Neuronal stem cell (in vitro differentiated cells): ENCODE results near the gene PSMD14.
"Not testable (repeated sequence)": the region's sequence is repeated elsewhere in the genome, so short reads cannot be mapped to it uniquely, and the experiment has no call there.

Experiments
- DNase-seq: peaks from one replicate; pipeline ENCODE4 v3.0.0-alpha.2; 2013; ENCODE audit warnings: low spot score
- H2AFZ ChIP-seq: one replicate; pipeline ENCODE4 v1.6.1; 2013; ENCODE audit warnings: mild to moderate bottlenecking, low read length, inconsistent platforms
- H2AK5ac ChIP-seq: 2 replicates; pipeline ENCODE4 v1.6.1; 2013; ENCODE audit warnings: low read depth, mild to moderate bottlenecking, inconsistent platforms, low read length, moderate library complexity, mixed read lengths
- H2BK120ac ChIP-seq: 2 replicates; pipeline ENCODE4 v1.6.1; 2013; ENCODE audit warnings: low read depth, mild to moderate bottlenecking, inconsistent platforms, low read length, moderate library complexity, mixed read lengths
- H2BK12ac ChIP-seq: one replicate; pipeline ENCODE4 v1.6.1; 2013; ENCODE audit warnings: low read length, inconsistent platforms
- H2BK15ac ChIP-seq: 2 replicates; pipeline ENCODE4 v1.6.1; 2013; ENCODE audit warnings: mild to moderate bottlenecking, low read length, inconsistent platforms, mixed read lengths
- H2BK5ac ChIP-seq: one replicate; pipeline ENCODE4 v1.6.1; 2013; ENCODE audit warnings: inconsistent platforms, mild to moderate bottlenecking, low read length, moderate library complexity
- H3K14ac ChIP-seq: one replicate; pipeline ENCODE4 v1.6.1; 2013; ENCODE audit warnings: low read length, inconsistent platforms
- H3K18ac ChIP-seq: 2 replicates; pipeline ENCODE4 v1.6.1; 2013; ENCODE audit warnings: low read length, inconsistent platforms
- H3K23ac ChIP-seq: 2 replicates; pipeline ENCODE4 v1.6.1; 2013; ENCODE audit warnings: low read depth, mild to moderate bottlenecking, mixed read lengths, low read length, inconsistent platforms; ENCODE audit not compliant: poor library complexity
- H3K27ac ChIP-seq: replicated peaks from 3 replicates; pipeline ENCODE4 v1.5.1; 2013; ENCODE audit warnings: low read length, inconsistent platforms
- H3K27me3 ChIP-seq, 3 experiments: 2 replicates each; pipeline ENCODE4 v1.6.1; 2013; ENCODE audit warnings: low read length in 3 of 3, mild to moderate bottlenecking in 2 of 3, inconsistent platforms in 1 of 3, low read depth in 1 of 3, mixed read lengths in 1 of 3, moderate library complexity in 1 of 3; ENCODE audit not compliant: control insufficient read depth in 3 of 3, insufficient read depth in 3 of 3
- H3K36me3 ChIP-seq, 2 donors: replicated peaks in 1 of 2; 2 replicates each; pipeline ENCODE4 v1.6.1; 2013; ENCODE audit warnings: low read length in 2 of 2; ENCODE audit not compliant: control insufficient read depth in 2 of 2, insufficient read depth in 2 of 2
- H3K4ac ChIP-seq: 2 replicates; pipeline ENCODE4 v1.6.1; 2013; ENCODE audit warnings: inconsistent platforms, mild to moderate bottlenecking, low read length, moderate library complexity
- H3K4me1 ChIP-seq, 2 donors: 1 replicate in 1 of 2; 2 replicates in 1 of 2; pipeline ENCODE4 v1.6.1; 2013; ENCODE audit warnings: low read length in 2 of 2, low read depth in 1 of 2; ENCODE audit not compliant: control insufficient read depth in 2 of 2, insufficient read depth in 1 of 2
- H3K4me2 ChIP-seq: one replicate; pipeline ENCODE4 v1.6.1; 2013; ENCODE audit warnings: mild to moderate bottlenecking, low read length, inconsistent platforms; ENCODE audit not compliant: insufficient read depth, poor library complexity, severe bottlenecking
- H3K4me3 ChIP-seq, 2 donors: 2 replicates each; pipeline ENCODE4 v1.5.1; 2013; ENCODE audit warnings: low read length in 2 of 2, mild to moderate bottlenecking in 2 of 2, inconsistent platforms in 1 of 2, moderate library complexity in 1 of 2
- H3K79me1 ChIP-seq: one replicate; pipeline ENCODE4 v1.6.1; 2013; ENCODE audit warnings: low read depth, mild to moderate bottlenecking, inconsistent platforms, low read length, moderate library complexity
- H3K9ac ChIP-seq: one replicate; pipeline ENCODE4 v1.6.1; 2013; ENCODE audit warnings: mild to moderate bottlenecking, low read depth, low read length, inconsistent platforms; ENCODE audit not compliant: poor library complexity
- H3K9me3 ChIP-seq, 2 donors: replicated peaks in 1 of 2; 2 replicates each; pipeline versions ENCODE3 to v1.6.1; 2013; ENCODE audit warnings: low read length in 2 of 2, mild to moderate bottlenecking in 2 of 2, inconsistent platforms in 1 of 2, low read depth in 1 of 2, mixed read lengths in 1 of 2, moderate library complexity in 1 of 2; ENCODE audit not compliant: control insufficient read depth in 2 of 2, insufficient read depth in 1 of 2
- H4K8ac ChIP-seq: one replicate; pipeline ENCODE4 v1.6.1; 2013; ENCODE audit warnings: low read depth, mild to moderate bottlenecking, inconsistent platforms, low read length, moderate library complexity
- H4K91ac ChIP-seq: one replicate; pipeline ENCODE4 v1.6.1; 2013; ENCODE audit warnings: low read length, low read depth, mild to moderate bottlenecking, inconsistent platforms; ENCODE audit not compliant: poor library complexity
- WGBS, 2 donors: extraction: QIAGEN DNeasy Blood & Tissue Kit; methylation state at CpG; one replicate each; pipeline ENCODE4 v1.1.7; 2013; ENCODE audit warnings: missing lambda C conversion rate in 2 of 2, mixed read lengths in 1 of 2; ENCODE audit not compliant: insufficient read length in 2 of 2, insufficient replicate concordance in 1 of 2; ENCODE audit errors: extremely low coverage in 2 of 2; 5-methylcytosine and 5-hydroxymethylcytosine counted together

PSMD14 gene

DNA sequence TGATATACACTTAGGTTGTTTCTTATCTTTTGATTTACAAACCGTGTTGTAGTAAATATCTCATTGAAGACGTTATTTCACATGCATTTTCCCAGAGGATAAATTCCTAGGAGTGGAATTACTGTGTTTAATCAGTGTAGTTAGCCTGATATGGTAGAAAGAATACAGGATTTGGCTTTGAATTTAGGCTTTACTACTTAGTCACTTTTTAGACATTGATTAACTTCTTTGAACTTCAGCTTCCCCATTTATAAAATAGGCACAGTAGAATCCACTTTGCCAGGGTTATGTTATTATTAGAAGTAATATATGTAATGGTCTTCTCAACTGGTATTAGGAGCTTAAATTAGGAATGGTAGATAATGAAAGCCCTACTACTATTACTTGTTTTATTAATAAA, 27.4 kb downstream of the PSMD14 start:
- H2BK15ac ChIP-seq: no peak overlapping the region
- no peak overlapping the region for H4K8ac ChIP-seq
- H3K4me3 ChIP-seq: no peak overlapping the region
- H2AFZ ChIP-seq: no peak overlapping the region
- no peak overlapping the region for H2AK5ac ChIP-seq
- H3K36me3 ChIP-seq: peaks cover 0 to 20% of the 10 kb centered on the region in 2 donors
- no peak overlapping the region for H2BK5ac ChIP-seq
- H3K4me1 ChIP-seq: no peaks in the 10 kb centered on the region
- H3K14ac ChIP-seq: no peak overlapping the region
- DNase-seq: no peak
- H3K4ac ChIP-seq: no peak overlapping the region
- H3K23ac ChIP-seq: no peak overlapping the region
- no peak overlapping the region for H2BK120ac ChIP-seq
- H3K4me2 ChIP-seq: no peak overlapping the region
- H3K27me3 ChIP-seq: no peaks in the 10 kb centered on the region
- H3K27ac ChIP-seq: no peak overlapping the region
- no CpG with 5 or more reads among the region's 2 CpGs for WGBS, 2 donors
- no peak overlapping the region for H3K9ac ChIP-seq
- H3K18ac ChIP-seq: no peak overlapping the region
- H4K91ac ChIP-seq: no peak overlapping the region
- no peaks in the 10 kb centered on the region for H3K9me3 ChIP-seq
- no peaks in the 10 kb centered on the region for H3K79me1 ChIP-seq
- H2BK12ac ChIP-seq: no peak overlapping the region

DNA sequence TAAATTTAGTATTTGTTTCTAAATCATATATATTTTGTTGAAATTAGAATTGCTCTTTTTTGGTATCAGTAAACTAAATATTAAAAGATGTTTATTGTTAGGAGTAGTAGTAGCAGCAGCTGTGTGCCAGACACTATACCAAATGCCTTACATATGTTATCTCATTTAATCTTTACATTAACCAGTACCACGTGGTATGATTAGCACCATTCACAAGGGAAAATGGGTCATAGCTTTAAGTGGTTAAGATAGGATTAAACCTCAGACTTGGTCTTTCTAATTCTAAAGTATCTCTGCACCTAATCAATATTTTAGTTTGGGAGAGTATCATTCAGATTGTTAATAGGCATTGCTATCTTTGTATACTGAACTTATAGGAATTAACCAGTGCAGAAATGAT, 29.0 kb downstream of the PSMD14 start:
- H3K18ac ChIP-seq: no peak overlapping the region

DNA sequence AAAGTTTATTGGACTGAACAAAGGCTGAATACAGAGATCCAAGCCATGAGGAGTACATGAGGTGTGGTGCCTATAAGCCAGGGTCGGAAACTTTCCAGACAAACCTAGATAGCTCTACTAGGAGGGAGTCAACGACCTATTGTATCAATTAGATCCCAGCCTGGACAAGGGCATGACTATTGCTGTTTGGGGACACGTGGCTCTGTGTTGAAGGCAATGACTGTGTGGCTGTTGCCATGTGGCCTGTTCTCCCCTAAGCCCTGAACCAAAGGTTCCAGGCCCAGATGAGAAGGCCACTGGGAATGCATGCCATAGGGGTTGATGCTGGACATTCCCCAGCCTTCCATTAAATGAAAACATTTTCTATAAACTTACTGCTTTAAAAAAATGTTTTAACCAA, 31.3 kb downstream of the PSMD14 start:
- H3K4me1 ChIP-seq, H3K4me2 ChIP-seq, H3K14ac ChIP-seq, H2BK120ac ChIP-seq, H2AK5ac ChIP-seq, H3K27ac ChIP-seq, H2AFZ ChIP-seq, H3K4me3 ChIP-seq, H3K23ac ChIP-seq, H3K4ac ChIP-seq, H2BK12ac ChIP-seq, H3K27me3 ChIP-seq, H3K18ac ChIP-seq, H3K9ac ChIP-seq, DNase-seq, H2BK5ac ChIP-seq, H2BK15ac ChIP-seq, H3K9me3 ChIP-seq, H4K91ac ChIP-seq, H4K8ac ChIP-seq, H3K79me1 ChIP-seq: not testable (repeated sequence)
- peaks cover 0 to 18% of the 10 kb centered on the region in 2 donors for H3K36me3 ChIP-seq
- WGBS, 2 donors: no CpG with 5 or more reads among the region's 3 CpGs

More for the DNA sequence above, 29.0 kb downstream of the PSMD14 start:
- Histone ChIP-seq H3K4ac (no peak overlapping the region), H3K79me1 (no peaks in the 10 kb centered on the region), H2AFZ (no peak overlapping the region), H3K4me1 (no peaks in the 10 kb centered on the region), H3K27me3 (no peaks in the 10 kb centered on the region), H3K14ac (no peak overlapping the region), H4K91ac (no peak overlapping the region), H2BK15ac (no peak overlapping the region), H3K9me3 (no peaks in the 10 kb centered on the region), H3K9ac (no peak overlapping the region), H3K27ac (no peak overlapping the region), H3K36me3 (peaks cover 0 to 21% of the 10 kb centered on the region in 2 donors), H4K8ac (no peak overlapping the region), H2AK5ac (no peak overlapping the region), H2BK120ac (no peak overlapping the region), H2BK5ac (no peak overlapping the region), H2BK12ac (no peak overlapping the region), H3K23ac (no peak overlapping the region), H3K4me2 (no peak overlapping the region), H3K4me3 (no peak overlapping the region)
- no CpG with 5 or more reads among the region's 1 CpG for WGBS, 2 donors
- no peak for DNase-seq

DNA sequence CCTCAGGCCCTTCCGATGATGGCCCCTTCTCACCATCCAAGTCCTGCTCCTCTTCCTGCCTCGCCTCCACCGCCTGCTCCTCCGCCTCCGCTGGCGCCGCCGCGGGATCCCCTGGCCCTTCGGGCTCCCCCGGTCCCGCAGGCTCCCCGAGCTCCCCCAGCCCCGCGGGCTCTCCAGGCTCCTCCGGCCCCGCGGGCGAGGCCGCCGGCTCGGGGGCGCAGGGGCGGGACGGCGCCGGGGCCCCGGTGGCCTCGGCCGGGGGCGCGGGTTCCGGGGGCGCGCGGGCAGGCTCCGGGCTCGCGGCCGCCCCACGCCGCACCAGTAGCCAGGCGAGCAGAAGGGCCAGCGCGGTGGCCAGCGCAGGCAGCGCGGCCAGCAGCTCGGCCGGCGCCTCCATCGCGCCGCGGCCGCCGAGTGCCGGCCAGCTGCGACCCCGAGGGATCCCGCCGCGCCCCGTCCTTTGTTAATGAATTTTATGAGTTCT, 32.7 kb downstream of the PSMD14 start:
- H3K36me3 ChIP-seq: peaks cover 0 to 20% of the 10 kb centered on the region in 2 donors
- H2BK120ac ChIP-seq, DNase-seq: not testable (repeated sequence)

More for the DNA sequence above, 32.7 kb downstream of the PSMD14 start:
- not testable (repeated sequence) for H2BK15ac ChIP-seq, H3K18ac ChIP-seq, H2AK5ac ChIP-seq, H3K23ac ChIP-seq, H3K4me1 ChIP-seq, H2AFZ ChIP-seq, H3K27me3 ChIP-seq, H2BK12ac ChIP-seq, H4K91ac ChIP-seq, H4K8ac ChIP-seq, H3K14ac ChIP-seq, H3K27ac ChIP-seq, H3K4me2 ChIP-seq, H3K4me3 ChIP-seq, H3K9me3 ChIP-seq, H2BK5ac ChIP-seq, H3K4ac ChIP-seq, H3K9ac ChIP-seq, H3K79me1 ChIP-seq
- WGBS, 2 donors: no CpG with 5 or more reads among the region's 64 CpGs
